RWPE2 (cell line): ENCODE data around the gene ZNF175.

Experiments
- ATAC-seq: fragments of 200-7000 bp; cut with Tn5 transposase; 3 replicates; pipeline ENCODE4 v1.9.1; 2021; ENCODE audit warnings: low read depth
- DNase-seq: peaks from one replicate; pipeline ENCODE4 v3.0.0-alpha.2; 2020; ENCODE audit warnings: low spot score
- H3K27ac ChIP-seq: fragments of 450-650 bp; 2 replicates; pipeline ENCODE4 v1.5.1; 2017; ENCODE audit warnings: mild to moderate bottlenecking; ENCODE audit not compliant: poor library complexity, severe bottlenecking
- H3K27me3 ChIP-seq: fragments of 250-450 bp; sonication (Bioruptor Pico); 2 replicates; pipeline ENCODE4 v1.5.1; 2021; ENCODE audit warnings: mild to moderate bottlenecking, moderate library complexity; ENCODE audit not compliant: insufficient read depth, poor library complexity, severe bottlenecking
- H3K36me3 ChIP-seq: fragments of 250-450 bp; sonication (Bioruptor Pico); 2 replicates; pipeline ENCODE4 v1.5.1; 2020; ENCODE audit warnings: low read depth, mild to moderate bottlenecking, moderate library complexity
- H3K4me1 ChIP-seq: fragments of 250-450 bp; sonication (Bioruptor Pico); 2 replicates; pipeline ENCODE4 v1.5.1; 2021; ENCODE audit warnings: mild to moderate bottlenecking, moderate library complexity; ENCODE audit not compliant: insufficient read depth, poor library complexity, severe bottlenecking
- H3K4me3 ChIP-seq: fragments of 250-450 bp; sonication (Bioruptor Pico); 2 replicates; pipeline ENCODE4 v1.5.1; 2021; ENCODE audit warnings: mild to moderate bottlenecking, moderate library complexity; ENCODE audit not compliant: severe bottlenecking
- H3K9me3 ChIP-seq: fragments of 250-450 bp; sonication (Bioruptor Pico); 2 replicates; pipeline ENCODE4 v1.5.1; 2021; ENCODE audit warnings: mild to moderate bottlenecking, moderate library complexity; ENCODE audit not compliant: severe bottlenecking
- TF ChIP-seq, protein P1 (sequence below): fragments of 450-650 bp; IDR thresholded peaks from one replicate; pipeline ENCODE4 v1.5.1; 2017; ENCODE audit warnings: mild to moderate bottlenecking, moderate library complexity; ENCODE audit not compliant: poor library complexity, severe bottlenecking

Gene ZNF175

DNA sequence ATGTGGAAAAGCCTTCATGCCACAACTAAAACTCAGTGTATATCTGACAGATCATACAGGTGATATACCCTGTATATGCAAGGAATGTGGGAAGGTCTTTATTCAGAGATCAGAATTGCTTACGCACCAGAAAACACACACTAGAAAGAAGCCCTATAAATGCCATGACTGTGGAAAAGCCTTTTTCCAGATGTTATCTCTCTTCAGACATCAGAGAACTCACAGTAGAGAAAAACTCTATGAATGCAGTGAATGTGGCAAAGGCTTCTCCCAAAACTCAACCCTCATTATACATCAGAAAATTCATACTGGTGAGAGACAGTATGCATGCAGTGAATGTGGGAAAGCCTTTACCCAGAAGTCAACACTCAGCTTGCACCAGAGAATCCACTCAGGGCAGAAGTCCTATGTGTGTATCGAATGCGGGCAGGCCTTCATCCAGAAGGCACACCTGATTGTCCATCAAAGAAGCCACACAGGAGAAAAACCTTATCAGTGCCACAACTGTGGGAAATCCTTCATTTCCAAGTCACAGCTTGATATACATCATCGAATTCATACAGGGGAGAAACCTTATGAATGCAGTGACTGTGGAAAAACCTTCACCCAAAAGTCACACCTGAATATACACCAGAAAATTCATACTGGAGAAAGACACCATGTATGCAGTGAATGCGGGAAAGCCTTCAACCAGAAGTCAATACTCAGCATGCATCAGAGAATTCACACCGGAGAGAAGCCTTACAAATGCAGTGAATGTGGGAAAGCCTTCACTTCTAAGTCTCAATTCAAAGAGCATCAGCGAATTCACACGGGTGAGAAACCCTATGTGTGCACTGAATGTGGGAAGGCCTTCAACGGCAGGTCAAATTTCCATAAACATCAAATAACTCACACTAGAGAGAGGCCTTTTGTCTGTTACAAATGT, 16.4 kb downstream of the ZNF175 start:
- Histone ChIP-seq H3K9me3 (peaks cover 11% of the 10 kb centered on the region), H3K4me1 (no peaks in the 10 kb centered on the region), H3K4me3 (no peak overlapping the region), H3K27ac (no peak overlapping the region), H3K36me3 (peaks cover 45% of the 10 kb centered on the region), H3K27me3 (no peaks in the 10 kb centered on the region)
- ATAC-seq: no peak
- TF ChIP-seq, protein P1, sequence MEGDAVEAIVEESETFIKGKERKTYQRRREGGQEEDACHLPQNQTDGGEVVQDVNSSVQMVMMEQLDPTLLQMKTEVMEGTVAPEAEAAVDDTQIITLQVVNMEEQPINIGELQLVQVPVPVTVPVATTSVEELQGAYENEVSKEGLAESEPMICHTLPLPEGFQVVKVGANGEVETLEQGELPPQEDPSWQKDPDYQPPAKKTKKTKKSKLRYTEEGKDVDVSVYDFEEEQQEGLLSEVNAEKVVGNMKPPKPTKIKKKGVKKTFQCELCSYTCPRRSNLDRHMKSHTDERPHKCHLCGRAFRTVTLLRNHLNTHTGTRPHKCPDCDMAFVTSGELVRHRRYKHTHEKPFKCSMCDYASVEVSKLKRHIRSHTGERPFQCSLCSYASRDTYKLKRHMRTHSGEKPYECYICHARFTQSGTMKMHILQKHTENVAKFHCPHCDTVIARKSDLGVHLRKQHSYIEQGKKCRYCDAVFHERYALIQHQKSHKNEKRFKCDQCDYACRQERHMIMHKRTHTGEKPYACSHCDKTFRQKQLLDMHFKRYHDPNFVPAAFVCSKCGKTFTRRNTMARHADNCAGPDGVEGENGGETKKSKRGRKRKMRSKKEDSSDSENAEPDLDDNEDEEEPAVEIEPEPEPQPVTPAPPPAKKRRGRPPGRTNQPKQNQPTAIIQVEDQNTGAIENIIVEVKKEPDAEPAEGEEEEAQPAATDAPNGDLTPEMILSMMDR: no peak
- no peak for DNase-seq

DNA sequence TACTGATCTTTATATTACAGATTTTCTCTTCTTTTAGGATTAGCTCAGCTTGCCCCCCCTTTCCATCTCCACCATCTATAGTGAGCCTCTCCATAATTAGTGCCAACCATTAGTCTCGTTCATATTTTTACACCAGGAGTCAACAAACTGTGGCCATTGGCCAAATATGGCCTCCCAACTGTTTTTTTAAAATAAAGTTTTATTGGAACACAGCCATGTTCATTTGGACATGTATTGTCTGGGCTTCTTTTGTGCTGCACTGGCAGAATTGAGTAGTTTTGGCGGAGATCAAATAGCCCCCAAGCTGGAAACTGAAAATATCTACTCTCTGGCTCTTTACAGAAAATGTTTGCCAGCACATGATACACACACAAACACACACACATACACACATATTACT, 18.4 kb downstream of the ZNF175 start:
- TF ChIP-seq, protein P1: no peak
- H3K4me1 ChIP-seq: no peaks in the 10 kb centered on the region
- H3K27ac ChIP-seq: no peak overlapping the region
- peaks cover 11% of the 10 kb centered on the region for H3K9me3 ChIP-seq
- H3K27me3 ChIP-seq: no peaks in the 10 kb centered on the region
- ATAC-seq (no peak), DNase-seq (no peak)
- H3K36me3 ChIP-seq: peaks cover 25% of the 10 kb centered on the region
- H3K4me3 ChIP-seq: no peak overlapping the region

DNA sequence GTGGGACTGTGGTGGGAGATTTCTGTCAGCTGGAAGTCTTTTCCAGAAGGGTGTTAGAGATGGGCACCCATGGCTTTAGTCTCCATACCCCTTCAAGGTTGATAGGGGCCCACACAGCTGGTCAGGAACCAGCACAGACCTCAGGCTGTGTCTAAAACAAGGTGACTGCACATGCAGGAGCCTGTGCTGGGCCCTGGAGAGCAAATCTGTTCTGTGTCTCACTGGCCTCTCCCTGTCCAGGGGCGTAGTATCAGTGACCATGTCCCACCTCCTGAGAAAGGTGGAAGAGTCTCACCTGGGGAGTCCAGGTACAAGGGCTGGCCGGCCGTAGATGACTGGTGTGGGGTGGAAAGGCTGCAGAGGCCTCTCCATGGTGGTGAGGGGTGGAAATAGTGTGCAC, 19.4 kb downstream of the ZNF175 start:
- H3K27me3 ChIP-seq: no peaks in the 10 kb centered on the region
- TF ChIP-seq, protein P1: no peak
- no peak overlapping the region for H3K4me3 ChIP-seq
- peaks cover 16% of the 10 kb centered on the region for H3K36me3 ChIP-seq
- ATAC-seq: no peak
- H3K27ac ChIP-seq: no peak overlapping the region
- no peak for DNase-seq
- peaks cover 11% of the 10 kb centered on the region for H3K9me3 ChIP-seq
- no peaks in the 10 kb centered on the region for H3K4me1 ChIP-seq

DNA sequence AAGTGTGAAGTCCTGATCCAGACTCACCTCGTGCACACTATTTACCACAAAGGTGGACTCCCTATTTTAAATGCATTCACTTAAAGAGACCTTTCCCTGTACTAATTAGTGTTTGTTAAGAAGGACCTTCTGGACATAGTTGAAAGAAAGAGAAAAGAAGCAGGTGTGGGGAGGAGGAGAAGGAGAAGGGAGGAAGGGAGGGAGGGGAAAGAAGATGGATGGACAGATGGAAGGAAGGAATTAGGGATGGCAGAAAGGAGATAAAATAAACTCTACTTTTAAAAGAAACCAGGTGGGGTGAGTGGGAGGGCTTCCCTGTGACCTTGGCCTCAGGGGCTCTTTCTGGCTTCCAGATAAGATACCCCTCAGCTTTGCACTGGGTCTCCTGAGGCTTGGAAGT, 21.4 kb downstream of the ZNF175 start:
- Histone ChIP-seq H3K27ac (no peak overlapping the region), H3K27me3 (no peaks in the 10 kb centered on the region), H3K9me3 (peaks cover 9% of the 10 kb centered on the region), H3K4me3 (no peak overlapping the region), H3K36me3 (peaks cover 2% of the 10 kb centered on the region), H3K4me1 (no peaks in the 10 kb centered on the region)
- TF ChIP-seq, protein P1: no peak
- DNase-seq: no peak
- ATAC-seq: no peak

DNA sequence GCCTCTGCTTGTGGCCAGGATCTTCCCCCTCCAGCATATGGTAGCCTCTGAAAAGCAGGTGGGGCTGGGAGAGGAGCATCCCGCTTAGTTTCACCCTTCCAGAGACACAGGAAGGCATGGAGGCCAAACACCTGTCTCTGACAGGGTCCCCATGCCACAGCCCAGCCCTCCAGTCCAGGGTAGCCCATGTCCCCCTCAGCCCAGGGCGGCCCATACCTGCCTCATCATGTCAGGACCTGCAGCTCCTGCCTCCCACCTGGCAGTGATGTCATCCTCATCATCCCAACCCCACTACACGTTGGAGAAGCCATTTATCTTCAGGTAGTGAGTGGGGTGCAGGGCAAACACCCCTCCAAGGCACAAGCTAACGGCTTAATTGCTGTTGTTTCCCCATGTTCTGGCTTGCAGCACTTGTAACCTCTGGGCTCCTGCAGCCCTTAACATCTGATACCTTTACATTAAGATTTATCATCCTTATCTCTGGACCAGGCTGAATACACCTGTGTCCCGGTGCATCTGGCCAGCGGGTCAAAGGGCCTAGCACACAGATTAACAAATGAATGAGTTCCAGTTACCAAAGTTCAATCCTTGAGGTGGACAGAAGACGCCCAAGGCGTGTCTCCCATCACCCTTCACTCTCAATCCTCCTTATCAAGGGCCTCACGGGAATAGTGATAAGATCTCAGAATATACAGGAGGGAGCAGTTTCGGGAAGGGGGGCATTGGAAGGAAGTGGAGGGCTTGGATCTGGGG, 22.2 kb downstream of the ZNF175 start:
- Histone ChIP-seq H3K9me3 (peaks cover under 1% of the 10 kb centered on the region), H3K36me3 (no peaks in the 10 kb centered on the region), H3K4me3 (peak overlapping the region; percentile 47), H3K4me1 (no peaks in the 10 kb centered on the region), H3K27me3 (no peaks in the 10 kb centered on the region), H3K27ac (no peak overlapping the region)
- TF ChIP-seq, protein P1: no peak
- DNase-seq (no peak), ATAC-seq (no peak)
